Activated T-cell treated with anti-CD3 and anti-CD28 coated beads for 4 hours (primary cell): ENCODE measurements around the gene VEGFB.
A peak's percentile ranks its signal among the peaks of the same experiment; 100 is the strongest.

Experiments used
- DNase-seq: peaks from one replicate; pipeline ENCODE4 v3.0.0-alpha.2; 2020

The VEGFB gene

GRCh38 chr11:64247729-64248531, 13.5 kb downstream of the VEGFB start:
- no peak for DNase-seq

DNA sequence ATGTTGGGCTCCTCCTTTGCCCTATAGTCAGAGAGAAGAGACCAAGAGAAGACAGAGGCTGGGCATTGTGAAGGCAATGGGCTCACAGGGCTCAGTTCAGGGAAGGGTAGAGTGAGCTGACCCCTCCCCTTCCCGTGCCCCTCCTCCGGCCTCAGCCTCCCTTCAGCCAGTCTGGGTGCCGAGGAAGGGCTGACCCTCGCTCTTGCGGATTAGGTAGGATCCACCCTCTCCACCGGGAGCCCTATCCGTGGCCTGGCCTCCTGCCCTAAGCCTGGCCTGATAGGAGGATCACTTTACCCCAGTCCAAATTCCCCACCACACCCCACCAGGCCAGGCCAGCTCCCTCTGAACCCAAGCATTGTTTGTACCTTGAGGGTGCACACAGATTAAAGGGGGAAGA, 14.2 kb downstream of the VEGFB start:
- DNase-seq, result no peak

- no peak for DNase-seq
Observed at GRCh38 chr11:64249038-64249437, 14.7 kb downstream of the VEGFB start.

- no peak for DNase-seq
Observed at GRCh38 chr11:64249563-64250414, 15.4 kb downstream of the VEGFB start.

- DNase-seq, result no peak
Observed at GRCh38 chr11:64250415-64251015, 16.1 kb downstream of the VEGFB start.

- DNase-seq, result peak; percentile 59
Observed at GRCh38 chr11:64251016-64251752, 16.8 kb downstream of the VEGFB start, which contains the start of gene PLCB3. TSS of gene PLCB3 (plus strand) at chr11:64251530. CDS start at chr11:64251650, 120 bp downstream.

GRCh38 chr11:64251753-64252002, 17.3 kb downstream of the VEGFB start:
- no peak for DNase-seq

DNA sequence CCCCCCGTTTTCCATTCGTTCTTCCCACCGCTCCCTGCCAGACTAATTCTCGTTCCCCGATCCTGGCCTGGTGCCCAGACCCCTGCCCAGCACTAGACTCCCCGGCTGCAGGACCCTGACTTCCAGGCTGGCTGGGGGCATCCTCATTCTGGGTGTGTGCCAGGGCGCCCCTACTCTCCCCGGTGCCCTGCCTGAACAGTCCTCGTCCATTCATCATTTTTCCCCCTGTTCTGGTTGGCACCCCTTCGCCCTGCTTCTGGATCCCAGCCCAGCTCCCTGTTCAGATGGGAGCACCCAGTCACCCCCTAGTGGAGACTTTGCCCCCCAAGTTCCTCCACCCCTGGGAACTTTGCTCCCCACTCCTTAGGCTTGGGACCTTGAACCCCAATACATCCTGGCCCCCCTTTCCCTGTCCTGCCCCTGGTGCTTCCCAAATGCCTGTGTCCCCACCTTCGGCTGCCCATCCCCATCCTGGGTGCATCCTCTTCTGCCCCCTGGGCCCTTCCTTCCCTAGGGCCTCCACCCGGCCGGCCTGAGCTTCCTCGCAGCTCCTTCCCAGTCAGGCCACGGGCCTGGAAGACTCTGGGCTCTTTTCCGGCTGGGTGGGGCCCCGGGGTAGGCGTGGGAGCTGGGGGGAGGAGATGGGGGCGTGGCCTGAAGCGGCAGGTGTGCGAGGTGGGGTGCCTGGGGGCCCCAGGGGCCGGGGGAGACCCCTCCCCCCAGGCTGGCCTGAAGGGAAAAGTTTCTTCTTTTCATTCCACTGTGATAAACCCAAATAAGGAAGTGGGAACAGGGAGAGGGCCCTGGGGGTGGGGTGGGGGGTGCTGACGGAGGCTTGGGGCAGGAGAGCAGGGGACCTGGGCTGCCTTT, 17.9 kb downstream of the VEGFB start:
- DNase-seq, result no peak

GRCh38 chr11:64253043-64253442, 18.7 kb downstream of the VEGFB start:
- DNase-seq, result no peak

GRCh38 chr11:64253481-64253880, 19.1 kb downstream of the VEGFB start:
- DNase-seq, result no peak

- DNase-seq, result no peak
Observed at GRCh38 chr11:64254326-64254725, 19.9 kb downstream of the VEGFB start.

DNA sequence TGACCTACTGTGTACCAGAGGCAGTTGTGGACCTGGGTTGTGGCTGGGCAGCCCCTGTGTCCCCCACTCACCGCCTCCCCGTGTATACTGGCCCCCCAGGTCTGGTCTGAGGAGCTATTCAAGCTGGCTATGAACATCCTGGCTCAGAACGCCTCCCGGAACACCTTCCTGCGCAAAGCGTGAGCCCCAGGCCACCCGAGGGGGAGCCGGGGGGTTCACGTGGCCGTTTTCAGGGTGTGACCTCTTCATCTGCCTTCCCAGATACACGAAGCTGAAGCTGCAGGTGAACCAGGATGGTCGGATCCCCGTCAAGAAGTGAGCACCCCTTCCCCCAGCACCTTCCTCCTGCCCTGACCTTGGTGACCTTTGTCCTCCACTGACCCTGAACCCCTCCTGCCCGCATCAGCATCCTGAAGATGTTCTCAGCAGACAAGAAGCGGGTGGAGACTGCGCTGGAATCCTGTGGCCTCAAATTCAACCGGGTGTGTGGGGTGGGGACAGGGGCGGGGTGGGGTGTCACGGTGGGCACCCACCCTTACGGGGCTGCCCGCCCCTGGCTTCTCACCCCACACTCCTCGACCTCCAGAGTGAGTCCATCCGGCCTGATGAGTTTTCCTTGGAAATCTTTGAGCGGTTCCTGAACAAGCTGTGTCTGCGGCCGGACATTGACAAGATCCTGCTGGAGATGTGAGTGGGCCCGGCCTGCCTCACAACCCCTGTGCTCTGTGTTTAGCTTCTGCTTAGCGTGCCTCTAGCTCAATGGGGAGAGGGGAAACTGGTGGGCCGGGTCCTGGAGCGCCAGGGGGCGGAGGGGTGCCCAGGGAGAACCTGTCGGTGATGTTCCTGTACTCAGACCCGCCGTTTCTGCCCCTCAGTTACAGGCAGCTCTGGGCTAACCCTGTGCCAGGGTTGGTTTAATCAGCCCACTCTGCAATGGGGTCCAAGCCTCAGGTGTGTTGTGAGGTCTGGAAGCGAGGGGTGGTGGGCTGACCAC, 21.0 kb downstream of the VEGFB start:
- no peak for DNase-seq

DNA sequence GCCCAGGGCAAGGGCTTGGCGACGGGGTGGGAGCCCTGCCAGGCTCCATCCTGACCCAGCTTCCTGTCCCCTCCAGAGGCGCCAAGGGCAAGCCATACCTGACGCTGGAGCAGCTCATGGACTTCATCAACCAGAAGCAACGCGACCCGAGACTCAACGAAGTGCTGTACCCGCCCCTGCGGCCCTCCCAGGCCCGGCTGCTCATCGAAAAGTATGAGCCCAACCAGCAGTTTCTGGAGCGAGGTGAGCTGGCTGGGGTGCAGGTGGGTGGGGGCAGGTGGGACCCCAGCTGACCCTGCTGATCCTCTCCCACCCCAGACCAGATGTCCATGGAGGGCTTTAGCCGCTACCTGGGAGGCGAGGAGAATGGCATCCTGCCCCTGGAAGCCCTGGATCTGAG, 21.9 kb downstream of the VEGFB start:
- DNase-seq, result no peak

DNA sequence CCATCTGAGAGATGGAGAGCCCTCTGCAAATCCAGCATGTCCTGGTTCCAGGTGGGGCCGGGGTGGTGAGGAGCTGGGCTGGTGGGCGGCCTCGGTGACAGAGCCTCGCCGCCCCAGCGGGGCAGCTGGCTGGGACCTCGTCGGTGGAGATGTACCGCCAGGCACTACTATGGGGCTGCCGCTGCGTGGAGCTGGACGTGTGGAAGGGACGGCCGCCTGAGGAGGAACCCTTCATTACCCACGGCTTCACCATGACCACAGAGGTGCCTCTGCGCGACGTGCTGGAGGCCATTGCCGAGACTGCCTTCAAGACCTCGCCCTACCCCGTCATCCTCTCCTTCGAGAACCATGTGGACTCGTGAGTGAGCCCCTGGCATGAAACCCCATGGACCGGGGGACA, 24.0 kb downstream of the VEGFB start:
- DNase-seq, result no peak

DNA sequence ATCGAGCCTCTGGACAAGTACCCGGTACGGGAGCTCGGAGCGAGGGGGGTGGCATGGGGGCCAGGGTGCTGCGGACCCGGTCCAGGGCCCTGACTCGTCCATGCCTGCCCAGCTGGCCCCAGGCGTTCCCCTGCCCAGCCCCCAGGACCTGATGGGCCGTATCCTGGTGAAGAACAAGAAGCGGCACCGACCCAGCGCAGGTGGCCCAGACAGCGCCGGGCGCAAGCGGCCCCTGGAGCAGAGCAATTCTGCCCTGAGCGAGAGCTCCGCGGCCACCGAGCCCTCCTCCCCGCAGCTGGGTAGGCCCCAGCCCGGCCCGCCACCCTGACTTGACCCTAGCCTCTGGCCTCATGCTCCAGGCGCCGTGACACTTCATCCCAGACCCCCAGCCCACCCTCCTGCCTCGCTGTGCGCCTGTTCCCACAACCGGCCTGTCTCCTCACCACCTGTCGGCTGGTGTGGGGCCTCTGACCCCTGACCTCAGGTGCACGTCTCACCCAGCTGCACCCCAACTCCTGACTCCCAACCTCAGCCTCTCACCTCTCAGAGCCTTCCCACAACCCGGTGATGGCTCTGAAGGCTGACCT, 24.7 kb downstream of the VEGFB start:
- DNase-seq, result no peak

DNA sequence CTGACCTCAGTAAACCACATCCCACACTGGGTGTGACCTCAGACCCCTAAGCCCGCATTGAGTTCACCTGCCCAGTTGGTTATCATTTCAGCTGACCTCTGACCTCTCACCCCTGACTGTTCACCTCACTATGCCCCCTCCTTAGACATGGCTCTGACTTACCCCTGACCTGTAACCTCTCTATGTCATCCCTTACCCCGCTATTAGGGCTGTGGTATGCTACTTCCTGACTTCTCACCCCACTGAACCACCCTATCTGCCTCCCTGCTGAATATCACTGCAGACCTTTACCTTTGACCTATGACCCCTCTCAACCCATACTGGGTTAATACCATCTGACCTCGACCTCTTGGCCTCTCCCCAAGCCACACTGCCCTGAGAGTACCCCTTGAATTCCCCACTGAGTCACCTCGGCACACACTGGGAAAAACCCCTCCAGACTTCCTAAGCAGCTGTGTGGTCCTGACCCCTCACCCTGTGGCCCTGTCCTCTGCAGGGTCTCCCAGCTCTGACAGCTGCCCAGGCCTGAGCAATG, 25.2 kb downstream of the VEGFB start:
- no peak for DNase-seq

DNA sequence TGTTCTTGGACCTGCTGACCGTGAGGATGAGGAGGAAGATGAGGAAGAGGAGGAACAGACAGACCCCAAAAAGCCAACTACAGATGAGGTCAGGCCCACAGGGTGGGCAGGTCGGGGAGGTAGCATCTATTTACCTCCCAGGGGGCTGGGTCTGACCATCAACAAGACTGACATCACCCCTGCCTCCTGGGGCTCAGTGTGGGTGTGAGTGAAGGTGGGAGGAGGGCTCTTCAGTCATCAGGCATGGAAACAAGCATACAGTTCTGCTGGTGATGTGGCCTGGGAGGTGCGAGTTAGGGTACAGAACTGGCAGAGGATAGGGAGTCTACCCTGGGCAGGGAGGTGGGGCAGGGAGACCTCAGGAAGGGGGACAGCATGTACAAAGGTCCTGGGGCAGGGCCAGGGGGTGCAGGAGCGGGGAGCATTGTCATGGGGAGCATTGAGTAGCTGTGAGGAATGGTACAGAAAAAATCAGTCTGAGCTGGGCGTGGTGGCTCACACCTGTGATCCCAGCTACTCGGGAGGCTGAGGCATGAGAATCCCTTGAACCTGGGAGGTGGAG, 25.8 kb downstream of the VEGFB start:
- DNase-seq, result no peak

DNA sequence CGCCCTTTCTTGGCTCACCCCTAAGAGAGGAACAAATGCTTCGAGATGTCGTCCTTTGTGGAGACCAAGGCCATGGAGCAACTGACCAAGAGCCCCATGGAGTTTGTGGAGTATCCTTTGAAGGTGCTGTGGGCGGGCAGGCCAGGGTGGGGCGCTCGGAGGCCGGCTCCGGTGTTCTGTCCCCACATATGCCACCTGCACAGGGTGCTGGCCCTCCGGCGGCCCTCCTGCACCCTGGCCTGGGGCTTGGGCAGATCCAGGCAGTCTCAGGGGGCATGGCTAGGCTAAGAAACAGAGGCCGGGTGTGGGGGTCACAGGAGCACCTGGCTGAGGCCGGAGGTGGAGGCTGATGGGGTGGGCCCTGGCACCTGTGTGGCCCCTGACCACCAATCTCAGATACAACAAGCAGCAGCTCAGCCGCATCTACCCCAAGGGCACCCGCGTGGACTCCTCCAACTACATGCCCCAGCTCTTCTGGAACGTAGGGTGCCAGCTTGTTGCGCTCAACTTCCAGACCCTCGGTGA, 27.2 kb downstream of the VEGFB start:
- no peak for DNase-seq

- no peak for DNase-seq
Observed at GRCh38 chr11:64262271-64263002, 28.1 kb downstream of the VEGFB start.
